CD4-positive, alpha-beta memory T cell (primary cell): Measurements from ENCODE around the gene CCDC192. TPM values are rescaled to one million over a fixed set of nuclear protein-coding genes. Genes with fewer than 3 reads are reported as not detected.

Experiments
- CTCF ChIA-PET: fragments of 350-600 bp; sonication (Branson Sonifier 250); formaldehyde crosslinking; loops from one replicate; lab custom pipeline; 2021; ENCODE audit warnings: inconsistent platforms; ENCODE audit not compliant: partially characterized antibody; lab: Charles Lee
- POLR2A ChIA-PET: fragments of 350-600 bp; sonication (Branson Sonifier 250); formaldehyde crosslinking; loops from one replicate; lab custom pipeline; 2021; ENCODE audit not compliant: partially characterized antibody; lab: Charles Lee
- DNase-seq, 5 donors: peaks; one replicate each; pipeline versions ENCODE4 v3.0.0 to v3.0.0-alpha.2; 2020 to 2022; ENCODE audit warnings: mixed read lengths in 1 of 5
- H3K27ac ChIP-seq: one replicate; pipeline ENCODE4 v1.7.0; 2013; ENCODE audit warnings: low read depth, low read length
- H3K27me3 ChIP-seq: 2 replicates; pipeline ENCODE4 v1.7.0; 2013; ENCODE audit warnings: mild to moderate bottlenecking, low read length, moderate library complexity; ENCODE audit not compliant: insufficient read depth
- H3K36me3 ChIP-seq: 2 replicates; pipeline ENCODE4 v1.7.0; 2013; ENCODE audit warnings: mild to moderate bottlenecking, low read length, moderate library complexity; ENCODE audit not compliant: insufficient read depth
- H3K4me1 ChIP-seq: 2 replicates; pipeline ENCODE4 v1.7.0; 2013; ENCODE audit warnings: mild to moderate bottlenecking, low read length, moderate library complexity; ENCODE audit not compliant: insufficient read depth
- H3K4me3 ChIP-seq, 2 donors: one replicate each; pipeline ENCODE4 v1.7.0; 2013; ENCODE audit warnings: low read length in 2 of 2, mild to moderate bottlenecking in 1 of 2
- H3K9me3 ChIP-seq, 2 donors: one replicate each; pipeline ENCODE4 v1.7.0; 2013; ENCODE audit warnings: low read length in 2 of 2, control low read depth in 1 of 2; ENCODE audit not compliant: control insufficient read depth in 1 of 2
- H3K27ac Mint-ChIP-seq, 7 donors: one replicate each; pipeline ENCODE4 v1.8.0; 2020 to 2021; ENCODE audit warnings: mixed read lengths in 7 of 7, mild to moderate bottlenecking in 6 of 7, inconsistent platforms in 3 of 7, moderate library complexity in 3 of 7
- H3K27me3 Mint-ChIP-seq, 2 donors: one replicate each; pipeline ENCODE4 v1.8.0; 2020 to 2021; ENCODE audit warnings: mixed read lengths in 2 of 2
- H3K36me3 Mint-ChIP-seq, 2 donors: one replicate each; pipeline ENCODE4 v1.8.0; 2020 to 2021; ENCODE audit warnings: mixed read lengths in 2 of 2, inconsistent platforms in 1 of 2, mild to moderate bottlenecking in 1 of 2
- H3K4me1 Mint-ChIP-seq, 4 donors: one replicate each; pipeline ENCODE4 v1.8.0; 2020 to 2021; ENCODE audit warnings: mixed read lengths in 4 of 4, mild to moderate bottlenecking in 1 of 4
- H3K4me3 Mint-ChIP-seq, 8 donors: one replicate each; pipeline ENCODE4 v1.8.0; 2020 to 2021; ENCODE audit warnings: mixed read lengths in 8 of 8, mild to moderate bottlenecking in 7 of 8, moderate library complexity in 6 of 8, inconsistent platforms in 3 of 8
- H3K9me3 Mint-ChIP-seq, 8 donors: one replicate each; pipeline ENCODE4 v1.8.0; 2020 to 2021; ENCODE audit warnings: mixed read lengths in 8 of 8, mild to moderate bottlenecking in 5 of 8, inconsistent platforms in 3 of 8, moderate library complexity in 1 of 8
- intact Hi-C: fragments of 100-400 bp; cut with micrococcal nuclease; formaldehyde crosslinking; loops from one replicate; pipeline ENCODE4 v1.15.1; 2023
- polyA plus RNA-seq, 2 donors: library from polyadenylated mRNA; unstranded; fragments of 300-500 nt; fragmentation: Illumina TruSeq; gene quantifications; one replicate each; pipeline ENCODE4 v1.2.3, GENCODE V29; 2021
- total RNA-seq, 2 experiments: library from RNA; stranded (reverse); gene quantifications; one replicate each; pipeline ENCODE4 v1.2.3, GENCODE V29; 2021

CCDC192 gene
- total and polyA plus RNA-seq, 4 experiments from 2014 or later = not detected

DNA sequence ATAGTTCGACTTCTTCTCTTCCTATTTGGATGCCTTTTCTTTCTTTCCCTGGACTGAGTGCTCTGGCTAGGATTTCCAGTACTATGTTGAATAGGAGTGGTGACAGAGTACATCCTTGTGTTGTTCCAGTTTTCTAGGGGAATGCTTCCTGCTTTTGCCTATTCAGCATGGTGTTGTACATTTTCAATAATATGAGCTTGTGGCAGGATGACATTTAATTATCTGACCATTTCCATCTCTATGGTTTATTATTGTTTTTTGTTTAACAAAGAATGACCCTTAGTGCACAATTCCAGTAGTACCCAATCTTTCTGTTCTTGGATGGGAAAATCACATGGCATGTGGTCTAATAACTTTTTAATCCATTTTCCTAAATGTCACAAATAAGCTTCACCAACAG is 244.8 kb downstream of the CCDC192 start:
- intact Hi-C loops = no loop called here
- peaks cover 8 to 27% of the 10 kb centered on the region in 2 donors for H3K36me3 Mint-ChIP-seq
- Histone ChIP-seq H3K27me3 (no peaks in the 10 kb centered on the region), H3K4me3 (no peak overlapping the region), H3K4me1 (no peaks in the 10 kb centered on the region), H3K36me3 (no peaks in the 10 kb centered on the region), H3K27ac (no peak overlapping the region), H3K9me3 (no peaks in the 10 kb centered on the region)
- peaks cover 0 to 2% (median 0%) of the 10 kb centered on the region in 8 donors for H3K9me3 Mint-ChIP-seq
- POLR2A ChIA-PET = no interaction called here
- H3K27me3 Mint-ChIP-seq = no peaks in the 10 kb centered on the region
- H3K4me3 Mint-ChIP-seq = no peak overlapping the region
- no peak for DNase-seq
- no peak overlapping the region for H3K27ac Mint-ChIP-seq
- H3K4me1 Mint-ChIP-seq = no peaks in the 10 kb centered on the region
- CTCF ChIA-PET = interaction anchor here (0.5 to 1.5 kb wide), 2 partner anchors 9 to 254 kb away, joined by 3 read pairs; no protein-coding TSS in a partner anchor

GRCh38 chr5:127950707-127951391 is 247.7 kb downstream of the CCDC192 start:
- no peaks in the 10 kb centered on the region for H3K9me3 ChIP-seq
- no peaks in the 10 kb centered on the region for H3K27me3 ChIP-seq
- no peaks in the 10 kb centered on the region for H3K4me1 ChIP-seq
- Mint-ChIP-seq H3K4me1 (no peaks in the 10 kb centered on the region), H3K4me3 (no peak overlapping the region), H3K9me3 (peaks cover 0 to 2% (median 0%) of the 10 kb centered on the region in 8 donors), H3K27ac (no peak overlapping the region), H3K36me3 (peaks cover 16 to 47% of the 10 kb centered on the region in 2 donors), H3K27me3 (no peaks in the 10 kb centered on the region)
- ChIA-PET CTCF (no interaction called here), POLR2A (no interaction called here)
- H3K4me3 ChIP-seq = no peak overlapping the region
- H3K27ac ChIP-seq = no peak overlapping the region
- H3K36me3 ChIP-seq = no peaks in the 10 kb centered on the region
- intact Hi-C loops = no loop called here
- DNase-seq = no peak

DNA sequence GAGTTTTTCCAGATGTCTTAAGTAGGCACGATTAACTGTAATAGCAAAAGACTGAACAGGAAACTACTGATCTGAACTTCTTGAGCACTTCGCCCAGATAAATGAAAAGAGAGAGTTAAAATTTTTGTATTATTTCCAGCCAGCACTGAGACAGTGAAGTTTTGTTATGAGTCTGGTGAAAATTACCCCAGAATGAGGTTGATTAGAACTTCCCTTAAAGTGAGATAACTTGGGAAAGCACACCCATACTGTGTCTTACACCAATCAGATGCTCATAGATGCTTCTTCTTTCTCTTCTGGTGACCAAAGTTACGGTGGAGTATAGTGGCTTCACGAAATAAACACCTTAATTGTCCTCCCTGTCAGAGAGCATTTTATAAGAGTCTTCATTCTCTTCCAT is 248.6 kb downstream of the CCDC192 start:
- H3K27ac ChIP-seq = no peak overlapping the region
- peaks cover 18 to 54% of the 10 kb centered on the region in 2 donors for H3K36me3 Mint-ChIP-seq
- H3K27me3 ChIP-seq = no peaks in the 10 kb centered on the region
- H3K4me3 ChIP-seq = no peak overlapping the region
- H3K27ac Mint-ChIP-seq = no peak overlapping the region
- DNase-seq = no peak
- ChIA-PET CTCF (no interaction called here), POLR2A (no interaction called here)
- H3K4me3 Mint-ChIP-seq = no peak overlapping the region
- intact Hi-C loops = no loop called here
- H3K36me3 ChIP-seq = no peaks in the 10 kb centered on the region
- H3K4me1 ChIP-seq = no peaks in the 10 kb centered on the region
- no peaks in the 10 kb centered on the region for H3K27me3 Mint-ChIP-seq
- no peaks in the 10 kb centered on the region for H3K9me3 ChIP-seq
- peaks cover 0 to 2% (median 0%) of the 10 kb centered on the region in 8 donors for H3K9me3 Mint-ChIP-seq
- no peaks in the 10 kb centered on the region for H3K4me1 Mint-ChIP-seq

DNA sequence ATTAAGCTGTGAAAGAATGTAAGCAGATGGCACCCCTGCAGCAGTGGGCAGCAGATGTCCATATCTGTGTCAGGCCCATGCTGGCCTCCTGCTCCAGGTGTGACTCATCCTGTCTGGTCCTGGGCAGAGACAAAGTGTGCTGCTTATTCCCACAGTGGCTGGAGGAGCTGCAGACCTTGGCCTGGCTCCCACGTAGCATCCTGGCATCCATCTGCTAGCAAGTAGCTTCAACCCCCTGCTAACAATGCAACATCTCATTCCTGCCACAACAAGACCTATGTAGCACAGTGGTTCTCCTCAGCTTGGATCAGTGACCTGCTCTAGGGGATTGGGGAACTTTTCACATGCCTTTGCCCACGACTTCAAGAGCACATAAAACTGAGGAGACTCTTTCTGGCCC is 254.0 kb downstream of the CCDC192 start:
- no peaks in the 10 kb centered on the region for H3K9me3 ChIP-seq
- CTCF ChIA-PET = no interaction called here

DNA sequence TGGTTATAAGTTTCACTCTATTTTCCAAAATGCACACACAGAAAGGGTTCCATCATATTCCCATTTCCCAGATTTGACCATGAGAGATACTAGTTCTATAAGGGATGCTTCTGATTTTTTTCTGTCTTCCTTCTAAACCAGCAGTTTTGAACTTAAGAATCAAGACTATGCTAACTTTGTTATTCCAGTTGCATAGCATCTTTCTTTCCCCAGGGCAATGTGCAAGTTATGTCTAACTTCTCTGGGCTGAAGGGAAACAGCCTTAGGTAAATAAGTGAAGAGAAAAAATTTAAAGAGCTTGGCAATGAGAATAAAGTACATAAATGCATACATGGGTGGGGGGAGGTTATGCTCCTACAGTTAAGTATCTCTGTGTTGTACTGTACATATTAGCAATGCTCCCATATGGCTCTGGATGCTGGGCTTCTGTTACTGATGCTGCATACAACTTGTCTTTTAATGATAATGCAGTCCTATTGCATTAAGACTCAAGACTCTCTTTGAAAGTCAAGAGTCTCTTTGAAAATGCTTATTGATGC is 254.6 kb downstream of the CCDC192 start:
- Histone ChIP-seq H3K4me3 (no peak overlapping the region), H3K36me3 (no peaks in the 10 kb centered on the region), H3K4me1 (peaks cover 7% of the 10 kb centered on the region), H3K27me3 (no peaks in the 10 kb centered on the region), H3K9me3 (no peaks in the 10 kb centered on the region), H3K27ac (no peak overlapping the region)
- ChIA-PET CTCF (no interaction called here), POLR2A (no interaction called here)
- Mint-ChIP-seq H3K36me3 (peaks cover 20 to 42% of the 10 kb centered on the region in 2 donors), H3K4me1 (peaks cover 8 to 17% (median 16%) of the 10 kb centered on the region in 4 donors), H3K9me3 (peaks cover 0 to 2% (median 0%) of the 10 kb centered on the region in 8 donors), H3K27ac (no peak overlapping the region), H3K27me3 (no peaks in the 10 kb centered on the region), H3K4me3 (no peak overlapping the region)
- intact Hi-C loops = no loop called here
- no peak for DNase-seq

More for the DNA sequence above, 254.0 kb downstream of the CCDC192 start:
- H3K27ac Mint-ChIP-seq = no peak overlapping the region
- peaks cover 7% of the 10 kb centered on the region for H3K4me1 ChIP-seq
- no peaks in the 10 kb centered on the region for H3K27me3 Mint-ChIP-seq
- H3K36me3 ChIP-seq = no peaks in the 10 kb centered on the region
- peaks cover 0 to 2% (median 0%) of the 10 kb centered on the region in 8 donors for H3K9me3 Mint-ChIP-seq
- no peak overlapping the region for H3K27ac ChIP-seq
- H3K4me3 ChIP-seq = no peak overlapping the region
- no peak for DNase-seq
- POLR2A ChIA-PET = no interaction called here
- H3K27me3 ChIP-seq = no peaks in the 10 kb centered on the region
- no peak overlapping the region for H3K4me3 Mint-ChIP-seq
- intact Hi-C loops = no loop called here
- peaks cover 16 to 40% of the 10 kb centered on the region in 2 donors for H3K36me3 Mint-ChIP-seq
- H3K4me1 Mint-ChIP-seq = peaks cover 8 to 17% (median 16%) of the 10 kb centered on the region in 4 donors

GRCh38 chr5:127958421-127959011 is 255.3 kb downstream of the CCDC192 start:
- peaks cover 7% of the 10 kb centered on the region for H3K4me1 ChIP-seq
- H3K27me3 ChIP-seq = no peaks in the 10 kb centered on the region
- DNase-seq = no peak
- POLR2A ChIA-PET = no interaction called here
- H3K27ac ChIP-seq = no peak overlapping the region
- H3K27ac Mint-ChIP-seq = no peak overlapping the region
- no peaks in the 10 kb centered on the region for H3K27me3 Mint-ChIP-seq
- CTCF ChIA-PET = no interaction called here
- no peak overlapping the region for H3K4me3 Mint-ChIP-seq
- H3K4me1 Mint-ChIP-seq = peaks cover 8 to 17% (median 16%) of the 10 kb centered on the region in 4 donors
- no peaks in the 10 kb centered on the region for H3K36me3 ChIP-seq
- H3K9me3 ChIP-seq = no peaks in the 10 kb centered on the region
- intact Hi-C loops = no loop called here
- H3K4me3 ChIP-seq = no peak overlapping the region
- H3K36me3 Mint-ChIP-seq = peaks cover 16 to 37% of the 10 kb centered on the region in 2 donors
- H3K9me3 Mint-ChIP-seq = peaks cover 0 to 2% (median 0%) of the 10 kb centered on the region in 8 donors

DNA sequence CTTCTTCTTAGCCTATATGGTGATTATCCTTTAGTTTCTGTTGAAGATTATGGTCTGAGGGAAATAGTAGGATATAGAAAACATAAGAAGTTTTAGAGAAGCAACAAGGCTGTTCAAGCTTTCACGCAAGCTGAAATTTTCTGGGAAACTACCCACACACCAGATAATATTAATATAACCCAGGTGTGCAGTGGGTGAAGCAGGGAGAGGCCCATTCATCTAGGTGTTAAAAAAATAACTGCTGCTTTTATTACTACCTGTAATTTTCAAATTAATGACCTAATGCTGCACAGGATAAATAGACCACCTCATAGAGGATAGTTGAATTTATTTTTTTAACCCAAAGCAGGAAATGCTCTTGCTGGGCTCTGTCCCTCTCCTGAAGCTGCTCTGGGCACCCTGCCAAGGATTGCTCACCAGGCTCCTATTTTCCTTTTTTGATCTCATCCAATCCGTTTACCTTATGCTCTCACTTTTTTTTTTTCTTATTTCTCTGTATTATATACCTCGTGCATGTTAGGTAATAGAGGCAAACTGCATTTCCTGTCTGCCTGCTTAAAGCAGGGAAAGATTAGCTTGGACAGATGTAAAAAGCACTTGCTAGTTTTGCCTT is 256.1 kb downstream of the CCDC192 start:
- ChIA-PET CTCF (no interaction called here), POLR2A (no interaction called here)
- no peak overlapping the region for H3K4me3 ChIP-seq
- Mint-ChIP-seq H3K4me3 (no peak overlapping the region), H3K4me1 (peaks cover 8 to 17% (median 16%) of the 10 kb centered on the region in 4 donors), H3K27me3 (no peaks in the 10 kb centered on the region), H3K9me3 (peaks cover 0 to 2% (median 0%) of the 10 kb centered on the region in 8 donors), H3K36me3 (peaks cover 21 to 38% of the 10 kb centered on the region in 2 donors), H3K27ac (peak overlapping the region in 2 of 7 donors; percentile 19 to 31)
- no peaks in the 10 kb centered on the region for H3K9me3 ChIP-seq
- no peak overlapping the region for H3K27ac ChIP-seq
- peaks cover 7% of the 10 kb centered on the region for H3K4me1 ChIP-seq
- intact Hi-C loops = no loop called here
- no peak for DNase-seq
- no peaks in the 10 kb centered on the region for H3K27me3 ChIP-seq
- H3K36me3 ChIP-seq = no peaks in the 10 kb centered on the region
